Fibroblast of the aortic adventitia (primary cell): ENCODE measurements around the gene WDR36. TPM values are rescaled to one million over a fixed set of nuclear protein-coding genes. Genes with fewer than 3 reads are reported as not detected.

ENCODE experiments used
- DNase-seq: peaks from one replicate; pipeline ENCODE4 v3.0.0-alpha.2; 2010; ENCODE audit warnings: low read depth
- H3K4me3 ChIP-seq: 2 replicates; pipeline ENCODE4 v1.5.1; 2011; ENCODE audit warnings: low read depth, mild to moderate bottlenecking, control low read depth, low read length, moderate library complexity
- total RNA-seq: library from RNA; depleted of rRNA; stranded (reverse); fragments of >200 nt; gene quantifications from 2 replicates; pipeline ENCODE4 v1.2.3, GENCODE V29; 2012; ENCODE audit warnings: low replicate concordance
- TF ChIP-seq, protein P1 (sequence below): IDR thresholded peaks from 2 replicates; pipeline ENCODE4 v1.5.1; 2011; ENCODE audit warnings: mild to moderate bottlenecking, low read length, control low read depth, inconsistent platforms; ENCODE audit not compliant: insufficient read depth

WDR36 gene
- 46.0 and 90.8 TPM in 2 replicates for total RNA-seq

DNA sequence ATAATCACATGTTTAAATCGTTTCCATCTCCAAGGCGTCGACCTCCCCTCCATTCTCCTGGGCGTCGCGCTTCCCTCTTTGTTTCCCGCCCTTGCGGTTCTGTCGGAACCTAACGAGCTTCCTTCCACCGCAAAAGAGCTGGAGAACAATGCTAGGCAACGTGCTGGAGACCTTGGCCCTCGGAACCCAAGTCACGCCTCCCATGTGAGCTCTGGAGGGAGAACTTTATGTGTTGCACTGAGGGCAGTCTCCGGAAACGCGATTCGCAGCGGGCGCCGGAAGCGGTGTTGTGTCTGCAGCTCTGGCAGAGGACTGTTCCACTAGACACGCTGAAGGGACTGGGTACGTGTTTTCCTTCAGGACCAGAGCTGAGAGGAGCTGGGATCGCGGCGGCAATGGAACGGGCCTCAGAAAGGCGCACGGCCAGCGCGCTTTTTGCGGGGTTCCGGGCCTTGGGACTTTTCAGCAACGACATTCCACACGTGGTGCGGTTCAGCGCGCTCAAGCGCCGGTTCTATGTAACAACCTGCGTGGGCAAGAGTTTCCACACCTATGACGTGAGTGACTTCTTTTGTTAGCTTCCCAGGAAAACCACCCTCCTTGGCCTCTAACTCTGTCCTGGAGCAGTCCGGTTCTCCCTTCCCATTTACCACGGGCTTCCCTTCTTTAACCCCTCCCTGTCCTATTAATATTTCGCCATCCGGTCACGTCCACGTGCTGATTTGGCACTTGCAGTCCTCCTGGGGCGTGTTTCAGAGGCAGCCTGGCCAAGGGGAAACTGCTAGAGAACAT, at the start of gene WDR36:
TSS of gene WDR36 (plus strand) at position 287 of the 792 bp plus-strand sequence. CDS start at position 396, 109 bp downstream.
- TF ChIP-seq, protein P1, sequence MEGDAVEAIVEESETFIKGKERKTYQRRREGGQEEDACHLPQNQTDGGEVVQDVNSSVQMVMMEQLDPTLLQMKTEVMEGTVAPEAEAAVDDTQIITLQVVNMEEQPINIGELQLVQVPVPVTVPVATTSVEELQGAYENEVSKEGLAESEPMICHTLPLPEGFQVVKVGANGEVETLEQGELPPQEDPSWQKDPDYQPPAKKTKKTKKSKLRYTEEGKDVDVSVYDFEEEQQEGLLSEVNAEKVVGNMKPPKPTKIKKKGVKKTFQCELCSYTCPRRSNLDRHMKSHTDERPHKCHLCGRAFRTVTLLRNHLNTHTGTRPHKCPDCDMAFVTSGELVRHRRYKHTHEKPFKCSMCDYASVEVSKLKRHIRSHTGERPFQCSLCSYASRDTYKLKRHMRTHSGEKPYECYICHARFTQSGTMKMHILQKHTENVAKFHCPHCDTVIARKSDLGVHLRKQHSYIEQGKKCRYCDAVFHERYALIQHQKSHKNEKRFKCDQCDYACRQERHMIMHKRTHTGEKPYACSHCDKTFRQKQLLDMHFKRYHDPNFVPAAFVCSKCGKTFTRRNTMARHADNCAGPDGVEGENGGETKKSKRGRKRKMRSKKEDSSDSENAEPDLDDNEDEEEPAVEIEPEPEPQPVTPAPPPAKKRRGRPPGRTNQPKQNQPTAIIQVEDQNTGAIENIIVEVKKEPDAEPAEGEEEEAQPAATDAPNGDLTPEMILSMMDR: peak; percentile 3
- H3K4me3 ChIP-seq: peak within 1 kb of the TSS; percentile 98
- peak; percentile 95 for DNase-seq

DNA sequence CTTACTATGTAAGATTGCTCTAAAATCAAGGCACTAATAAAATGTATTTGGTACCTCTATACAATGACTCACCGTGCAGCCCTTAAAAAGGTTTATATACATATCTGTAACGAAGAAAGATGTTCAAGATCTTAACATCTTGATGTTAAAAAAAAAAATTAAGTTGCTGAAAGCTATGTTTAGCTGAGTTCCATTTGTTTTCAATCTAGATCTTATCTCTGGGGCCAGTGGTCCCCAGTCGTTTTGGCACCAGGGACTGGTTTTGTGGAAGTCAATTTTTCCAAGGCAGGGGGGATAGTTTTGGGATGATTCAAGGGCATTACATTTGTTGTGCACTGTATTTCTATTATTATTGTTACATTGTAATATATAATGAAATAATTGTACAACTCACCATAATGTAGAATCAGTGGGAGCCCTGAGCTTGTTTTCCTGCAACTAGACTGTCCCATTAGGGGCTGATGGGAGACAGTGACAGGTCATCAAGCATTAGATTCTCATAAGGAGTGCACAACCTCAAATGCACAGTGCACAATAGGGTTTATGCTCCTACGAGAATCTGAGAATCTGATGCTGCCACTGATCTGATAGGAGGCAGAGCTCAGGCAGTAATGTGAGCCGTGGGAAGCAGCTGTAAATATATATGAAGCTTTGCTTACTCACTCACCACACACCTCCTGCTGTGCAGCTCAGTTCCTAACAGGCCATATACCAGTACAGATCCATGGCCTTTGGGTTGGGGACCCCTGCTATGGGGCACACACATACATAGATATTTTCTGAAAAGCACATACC, 48.2 kb upstream of the WDR36 start:
- no peak overlapping the region for H3K4me3 ChIP-seq
- peak; percentile 53 for DNase-seq
- TF ChIP-seq, protein P1: no peak

DNA sequence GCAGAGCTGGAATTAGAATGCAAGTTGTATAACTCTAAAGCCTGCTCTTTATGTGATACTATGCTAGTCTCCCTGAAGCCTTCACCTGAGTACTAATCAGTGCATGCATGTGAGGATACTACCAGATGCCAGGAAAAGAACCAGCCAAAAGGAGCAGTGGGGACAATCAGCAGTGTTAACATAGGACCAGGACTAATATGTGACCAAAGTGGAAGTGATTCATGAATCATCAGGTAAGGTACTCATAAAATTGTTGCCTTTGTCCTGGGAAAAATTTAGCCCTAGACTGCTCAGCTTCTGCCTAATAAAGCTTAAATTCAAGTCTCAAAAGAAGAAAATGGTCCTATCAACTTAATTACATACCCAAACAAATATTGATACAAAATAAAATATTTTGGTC, 34.1 kb upstream of the WDR36 start:
- TF ChIP-seq, protein P1: no peak
- H3K4me3 ChIP-seq: no peak overlapping the region
- no peak for DNase-seq

DNA sequence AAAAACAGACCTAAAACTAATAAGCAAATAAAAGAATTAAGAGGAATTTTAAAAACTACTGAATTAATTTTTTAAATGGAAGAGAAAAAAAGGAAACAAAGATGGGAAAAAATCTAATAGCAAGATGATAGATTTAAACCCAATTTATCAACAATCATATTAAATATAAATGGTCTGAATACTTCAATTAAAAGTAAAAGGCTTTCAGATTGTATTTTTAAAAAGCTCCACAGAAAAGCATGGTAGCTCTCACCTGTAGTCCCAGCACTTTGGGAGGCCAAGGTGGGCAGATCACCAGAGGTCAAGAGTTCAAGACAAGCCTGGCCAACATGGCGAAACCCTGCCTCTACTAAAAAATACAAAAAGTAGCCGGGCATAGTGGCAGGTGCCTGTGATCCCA, 32.0 kb upstream of the WDR36 start:
- TF ChIP-seq, protein P1: no peak
- H3K4me3 ChIP-seq: no peak overlapping the region

DNA sequence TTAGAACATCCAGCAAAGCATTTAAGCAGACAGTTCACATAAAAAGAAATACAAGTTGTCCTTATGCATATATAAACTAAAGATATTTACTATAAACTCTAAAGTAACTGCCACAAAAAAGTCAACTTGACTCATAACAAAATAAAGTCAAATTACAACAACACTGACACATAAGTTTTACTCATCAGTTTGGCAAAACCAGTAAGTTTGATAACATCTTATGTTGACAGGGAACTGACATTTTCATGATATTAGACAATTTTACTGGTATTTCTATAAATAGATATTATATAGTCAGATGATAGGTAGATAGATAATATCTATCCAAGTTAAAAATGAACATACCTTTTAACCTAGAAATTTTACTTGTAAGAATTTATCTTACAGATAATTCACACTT, 30.5 kb upstream of the WDR36 start:
- H3K4me3 ChIP-seq: no peak overlapping the region
- TF ChIP-seq, protein P1: no peak
- DNase-seq: no peak

More for the DNA sequence above, 32.0 kb upstream of the WDR36 start:
- no peak for DNase-seq

DNA sequence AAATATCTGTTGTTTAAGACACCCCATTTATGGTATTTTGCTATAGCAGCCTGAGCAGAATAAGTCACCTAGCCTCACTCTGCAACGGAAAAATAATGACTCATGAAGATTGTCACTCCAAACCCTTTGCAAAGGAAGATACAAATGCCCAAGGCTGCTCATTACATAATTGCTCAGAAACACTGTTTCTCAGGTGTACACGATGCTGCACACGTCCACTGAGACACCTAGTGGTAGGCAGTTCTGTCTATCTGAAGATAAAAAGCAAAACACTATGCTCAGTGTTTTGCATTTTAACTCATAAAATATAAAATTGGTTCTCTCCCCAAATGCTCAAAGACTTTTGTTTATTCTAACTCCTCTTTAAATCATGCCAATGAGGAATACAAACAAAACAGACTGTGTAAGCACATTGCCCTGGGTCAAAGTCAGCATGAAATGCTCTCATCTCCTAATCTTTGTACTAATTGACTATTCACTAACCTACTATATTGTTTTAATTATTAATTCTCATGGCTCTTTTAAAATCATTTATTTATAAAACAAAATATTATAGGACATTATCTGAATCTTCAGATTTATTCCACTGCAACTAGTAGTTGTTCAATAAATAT, 28.3 kb upstream of the WDR36 start:
- H3K4me3 ChIP-seq: no peak overlapping the region
- DNase-seq: peak; percentile 37
- TF ChIP-seq, protein P1: peak; percentile 55
